Mesenchymal stem cell (in vitro differentiated cells and primary cell): ENCODE measurements around the gene RCAN3.
"Not testable (repeated sequence)": the region's sequence is repeated elsewhere in the genome, so short reads cannot be mapped to it uniquely, and the experiment has no call there.

Experiments
- DNase-seq: peaks from one replicate; pipeline ENCODE4 v3.0.0-alpha.2; 2013
- H2AFZ ChIP-seq: one replicate; pipeline ENCODE4 v1.6.1; 2013; ENCODE audit warnings: low read depth, mild to moderate bottlenecking, control low read depth, inconsistent platforms, low read length, moderate library complexity
- H2AK5ac ChIP-seq: 2 replicates; pipeline ENCODE4 v1.6.1; 2013; ENCODE audit warnings: low read length, moderate library complexity, mild to moderate bottlenecking, inconsistent platforms; ENCODE audit not compliant: severe bottlenecking
- H2BK120ac ChIP-seq: one replicate; pipeline ENCODE4 v1.6.1; 2013; ENCODE audit warnings: low read depth, mild to moderate bottlenecking, inconsistent platforms, low read length, moderate library complexity
- H2BK12ac ChIP-seq, 2 experiments: one replicate each; pipeline ENCODE4 v1.6.1; 2013; ENCODE audit warnings: inconsistent platforms in 2 of 2, low read length in 2 of 2, mild to moderate bottlenecking in 2 of 2, moderate library complexity in 2 of 2, control low read depth in 1 of 2
- H2BK15ac ChIP-seq: one replicate; pipeline ENCODE4 v1.6.1; 2013; ENCODE audit warnings: mild to moderate bottlenecking, low read depth, inconsistent platforms; ENCODE audit not compliant: poor library complexity, severe bottlenecking
- H2BK5ac ChIP-seq: 2 replicates; pipeline ENCODE4 v1.6.1; 2013; ENCODE audit warnings: low read depth, mild to moderate bottlenecking, low read length, control low read depth, inconsistent platforms; ENCODE audit not compliant: poor library complexity, severe bottlenecking
- H3K14ac ChIP-seq, 2 experiments: one replicate each; pipeline ENCODE4 v1.6.1; 2013; ENCODE audit warnings: inconsistent platforms in 2 of 2, low read length in 2 of 2, control low read depth in 1 of 2, mild to moderate bottlenecking in 1 of 2, moderate library complexity in 1 of 2
- H3K18ac ChIP-seq, 2 experiments: one replicate each; pipeline ENCODE4 v1.6.1; 2013; ENCODE audit warnings: inconsistent platforms in 2 of 2, low read length in 2 of 2, control low read depth in 1 of 2, low read depth in 1 of 2, mild to moderate bottlenecking in 1 of 2
- H3K23ac ChIP-seq, 2 experiments: one replicate each; pipeline ENCODE4 v1.6.1; 2013; ENCODE audit warnings: inconsistent platforms in 2 of 2, low read length in 2 of 2, mild to moderate bottlenecking in 2 of 2, moderate library complexity in 2 of 2, control low read depth in 1 of 2
- H3K27ac ChIP-seq: 2 replicates; pipeline ENCODE4 v1.5.1; 2013; ENCODE audit warnings: mild to moderate bottlenecking, moderate library complexity, low read length, control low read depth, inconsistent platforms; ENCODE audit not compliant: poor library complexity, severe bottlenecking
- H3K27me3 ChIP-seq, 2 experiments: 2 replicates each; pipeline versions ENCODE4 v1.6.1 to v1.7.0; 2013; ENCODE audit warnings: low read length in 2 of 2, mild to moderate bottlenecking in 2 of 2, moderate library complexity in 2 of 2, control low read depth in 1 of 2, inconsistent platforms in 1 of 2; ENCODE audit not compliant: control insufficient read depth in 1 of 2, insufficient read depth in 1 of 2
- H3K36me3 ChIP-seq, 2 experiments: 2 replicates each; pipeline versions ENCODE4 v1.6.1 to v1.7.0; 2013; ENCODE audit warnings: low read length in 2 of 2, control low read depth in 1 of 2, inconsistent platforms in 1 of 2, low read depth in 1 of 2, mild to moderate bottlenecking in 1 of 2; ENCODE audit not compliant: insufficient read depth in 2 of 2, control insufficient read depth in 1 of 2
- H3K4ac ChIP-seq, 2 experiments: one replicate each; pipeline ENCODE4 v1.6.1; 2013; ENCODE audit warnings: inconsistent platforms in 2 of 2, low read length in 2 of 2, mild to moderate bottlenecking in 2 of 2, moderate library complexity in 2 of 2, control low read depth in 1 of 2, low read depth in 1 of 2
- H3K4me1 ChIP-seq: 2 replicates; pipeline ENCODE4 v1.6.1; 2013; ENCODE audit warnings: low read depth, low read length, control low read depth; ENCODE audit not compliant: control insufficient read depth, insufficient read depth
- H3K4me2 ChIP-seq: 2 replicates; pipeline ENCODE4 v1.6.1; 2013; ENCODE audit warnings: low read length, mild to moderate bottlenecking, inconsistent platforms; ENCODE audit not compliant: poor library complexity, severe bottlenecking
- H3K4me3 ChIP-seq, 2 experiments: 2 replicates each; pipeline versions ENCODE4 v1.5.1 to v1.7.0; 2013; ENCODE audit warnings: low read length in 2 of 2, mild to moderate bottlenecking in 2 of 2, control low read depth in 1 of 2, low read depth in 1 of 2; ENCODE audit not compliant: insufficient read depth in 1 of 2
- H3K79me1 ChIP-seq: replicated peaks from 2 replicates; pipeline ENCODE4 v1.6.1; 2013; ENCODE audit warnings: mild to moderate bottlenecking, control low read depth, low read length, inconsistent platforms; ENCODE audit not compliant: poor library complexity, severe bottlenecking
- H3K9ac ChIP-seq: 2 replicates; pipeline ENCODE4 v1.7.0; 2013; ENCODE audit warnings: mild to moderate bottlenecking, low read length, moderate library complexity
- H3K9me3 ChIP-seq: 2 replicates; pipeline ENCODE4 v1.7.0; 2013; ENCODE audit warnings: mild to moderate bottlenecking, low read length; ENCODE audit not compliant: control insufficient read depth
- H4K8ac ChIP-seq: one replicate; pipeline ENCODE4 v1.6.1; 2013; ENCODE audit warnings: inconsistent platforms, mild to moderate bottlenecking, low read length, moderate library complexity
- H4K91ac ChIP-seq: one replicate; pipeline ENCODE4 v1.6.1; 2013; ENCODE audit warnings: mild to moderate bottlenecking, low read length, inconsistent platforms
- WGBS: methylation state at CpG from one replicate; pipeline ENCODE4 v1.1.7; 2013; ENCODE audit warnings: mixed read lengths; 5-methylcytosine and 5-hydroxymethylcytosine counted together

RCAN3 gene

GRCh38 chr1:24457866-24458265 is 44.8 kb upstream of the RCAN3 start:
- no peak for DNase-seq
- no peak overlapping the region for H2BK12ac ChIP-seq
- H2BK15ac ChIP-seq: no peak overlapping the region
- 89% methylated on average over 3 of the region's 3 CpGs for WGBS
- no peak overlapping the region for H2BK5ac ChIP-seq
- H3K9ac ChIP-seq: no peak overlapping the region
- no peak overlapping the region for H3K4me3 ChIP-seq
- no peak overlapping the region for H3K4ac ChIP-seq
- H3K18ac ChIP-seq: no peak overlapping the region
- H3K14ac ChIP-seq: no peak overlapping the region
- no peak overlapping the region for H3K23ac ChIP-seq
- no peak overlapping the region for H4K91ac ChIP-seq
- H2AK5ac ChIP-seq: no peak overlapping the region
- no peak overlapping the region for H4K8ac ChIP-seq
- peaks cover 0 to 31% of the 10 kb centered on the region in 2 experiments for H3K27me3 ChIP-seq
- H2BK120ac ChIP-seq: no peak overlapping the region
- no peak overlapping the region for H3K27ac ChIP-seq
- H3K79me1 ChIP-seq: no peaks in the 10 kb centered on the region
- H3K36me3 ChIP-seq: peaks cover 24 to 41% of the 10 kb centered on the region in 2 experiments
- no peaks in the 10 kb centered on the region for H3K9me3 ChIP-seq
- H3K4me2 ChIP-seq: no peak overlapping the region
- H2AFZ ChIP-seq: no peak overlapping the region
- H3K4me1 ChIP-seq: peaks cover 11% of the 10 kb centered on the region

GRCh38 chr1:24459551-24460266 is 42.9 kb upstream of the RCAN3 start:
- no peak overlapping the region for H3K14ac ChIP-seq
- no peak overlapping the region for H3K4me3 ChIP-seq
- H3K27me3 ChIP-seq: peaks cover 0 to 27% of the 10 kb centered on the region in 2 experiments
- no peak overlapping the region for H2BK5ac ChIP-seq
- no peak overlapping the region for H4K91ac ChIP-seq
- no peak overlapping the region for H2AFZ ChIP-seq
- no peak for DNase-seq
- 76% methylated on average over 5 of the region's 6 CpGs for WGBS
- peak overlapping the region in 1 of 2 experiments; percentile 43 for H3K23ac ChIP-seq
- H3K4ac ChIP-seq: no peak overlapping the region
- H3K9me3 ChIP-seq: no peaks in the 10 kb centered on the region
- H2AK5ac ChIP-seq: no peak overlapping the region
- no peak overlapping the region for H3K9ac ChIP-seq
- no peak overlapping the region for H2BK120ac ChIP-seq
- H3K27ac ChIP-seq: no peak overlapping the region
- no peak overlapping the region for H2BK12ac ChIP-seq
- no peak overlapping the region for H2BK15ac ChIP-seq
- peaks cover 16% of the 10 kb centered on the region for H3K4me1 ChIP-seq
- no peak overlapping the region for H3K18ac ChIP-seq
- no peak overlapping the region for H4K8ac ChIP-seq
- no peaks in the 10 kb centered on the region for H3K79me1 ChIP-seq
- no peak overlapping the region for H3K4me2 ChIP-seq
- H3K36me3 ChIP-seq: peaks cover 16 to 32% of the 10 kb centered on the region in 2 experiments

GRCh38 chr1:24462128-24462527 is 40.5 kb upstream of the RCAN3 start:
- H3K27me3 ChIP-seq: peaks cover 0 to 21% of the 10 kb centered on the region in 2 experiments
- peaks cover 12 to 34% of the 10 kb centered on the region in 2 experiments for H3K36me3 ChIP-seq
- not testable (repeated sequence) for H2AFZ ChIP-seq, H3K14ac ChIP-seq, DNase-seq, H2BK15ac ChIP-seq, H3K4ac ChIP-seq, H4K91ac ChIP-seq, H2AK5ac ChIP-seq, H3K79me1 ChIP-seq, H2BK120ac ChIP-seq, H3K9ac ChIP-seq, H3K18ac ChIP-seq, H3K4me3 ChIP-seq, H2BK12ac ChIP-seq, H4K8ac ChIP-seq, H3K23ac ChIP-seq, H2BK5ac ChIP-seq, H3K4me2 ChIP-seq, H3K9me3 ChIP-seq, H3K27ac ChIP-seq
- WGBS: 99% methylated on average over 2 of the region's 4 CpGs
- H3K4me1 ChIP-seq: peaks cover 16% of the 10 kb centered on the region

GRCh38 chr1:24463776-24464735 is 38.6 kb upstream of the RCAN3 start:
- H3K9me3 ChIP-seq: no peaks in the 10 kb centered on the region
- H3K18ac ChIP-seq: no peak overlapping the region
- no peak overlapping the region for H2BK12ac ChIP-seq
- H3K4me1 ChIP-seq: peaks cover 11% of the 10 kb centered on the region
- DNase-seq: no peak
- H3K4ac ChIP-seq: no peak overlapping the region
- peaks cover 9 to 29% of the 10 kb centered on the region in 2 experiments for H3K36me3 ChIP-seq
- no peak overlapping the region for H3K4me3 ChIP-seq
- H3K23ac ChIP-seq: no peak overlapping the region
- H4K91ac ChIP-seq: no peak overlapping the region
- H2AFZ ChIP-seq: no peak overlapping the region
- H3K9ac ChIP-seq: peak overlapping the region; percentile 10
- no peak overlapping the region for H3K4me2 ChIP-seq
- no peaks in the 10 kb centered on the region for H3K79me1 ChIP-seq
- WGBS: 44% methylated on average over 13 of the region's 14 CpGs
- H2BK15ac ChIP-seq: no peak overlapping the region
- H2BK120ac ChIP-seq: no peak overlapping the region
- H2AK5ac ChIP-seq: no peak overlapping the region
- H3K27me3 ChIP-seq: peaks cover 0 to 29% of the 10 kb centered on the region in 2 experiments
- no peak overlapping the region for H3K27ac ChIP-seq
- no peak overlapping the region for H2BK5ac ChIP-seq
- no peak overlapping the region for H4K8ac ChIP-seq
- H3K14ac ChIP-seq: no peak overlapping the region
